Fibroblast of the aortic adventitia (primary cell): Measurements from ENCODE around the gene ABI3. TPM values are rescaled to one million over a fixed set of nuclear protein-coding genes. Genes with fewer than 3 reads are reported as not detected.
A peak's percentile ranks its signal among the peaks of the same experiment; 100 is the strongest.

Experiments used
- DNase-seq: peaks from one replicate; pipeline ENCODE4 v3.0.0-alpha.2; 2010; ENCODE audit warnings: low read depth
- H3K4me3 ChIP-seq: 2 replicates; pipeline ENCODE4 v1.5.1; 2011; ENCODE audit warnings: low read depth, mild to moderate bottlenecking, control low read depth, low read length, moderate library complexity
- total RNA-seq: library from RNA; depleted of rRNA; stranded (reverse); fragments of >200 nt; gene quantifications from 2 replicates; pipeline ENCODE4 v1.2.3, GENCODE V29; 2012; ENCODE audit warnings: low replicate concordance
- TF ChIP-seq, protein P1 (sequence below): IDR thresholded peaks from 2 replicates; pipeline ENCODE4 v1.5.1; 2011; ENCODE audit warnings: mild to moderate bottlenecking, low read length, control low read depth, inconsistent platforms; ENCODE audit not compliant: insufficient read depth

The ABI3 gene
- total RNA-seq, 1 donor: 0.18 TPM

DNA sequence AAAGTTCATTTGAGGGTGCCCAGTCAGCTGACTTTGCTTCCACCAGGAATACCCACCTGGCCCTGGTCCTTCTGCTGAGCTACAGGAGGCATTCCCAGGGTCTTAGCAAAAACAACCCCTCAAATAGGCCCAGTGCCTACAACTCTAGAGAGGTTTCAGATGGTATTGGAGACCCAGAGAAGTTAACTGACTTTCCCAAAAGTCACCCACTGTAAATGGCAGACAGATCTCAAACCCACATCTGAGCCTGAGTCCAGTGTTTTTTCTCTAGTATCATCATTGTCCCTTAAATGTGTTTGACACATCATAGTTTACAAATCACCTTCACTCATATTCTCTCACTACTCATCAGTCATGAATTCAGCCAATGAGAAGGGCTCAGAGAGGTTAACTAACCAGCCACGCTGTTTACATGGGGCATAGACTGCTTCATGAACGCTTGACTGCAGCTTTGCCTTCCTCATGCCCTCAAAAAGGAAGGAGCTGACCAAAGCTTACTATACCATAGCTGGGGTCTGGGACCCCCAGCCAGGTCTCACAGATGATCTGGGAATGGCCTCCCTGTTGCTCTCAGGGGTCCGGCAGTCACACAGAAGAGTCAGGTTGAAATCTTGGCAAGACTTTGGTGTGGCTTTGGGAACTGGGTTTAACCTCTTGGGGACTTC lies 16.4 kb downstream of the ABI3 start:
- DNase-seq: no peak
- no peak overlapping the region for H3K4me3 ChIP-seq
- TF ChIP-seq, protein P1, sequence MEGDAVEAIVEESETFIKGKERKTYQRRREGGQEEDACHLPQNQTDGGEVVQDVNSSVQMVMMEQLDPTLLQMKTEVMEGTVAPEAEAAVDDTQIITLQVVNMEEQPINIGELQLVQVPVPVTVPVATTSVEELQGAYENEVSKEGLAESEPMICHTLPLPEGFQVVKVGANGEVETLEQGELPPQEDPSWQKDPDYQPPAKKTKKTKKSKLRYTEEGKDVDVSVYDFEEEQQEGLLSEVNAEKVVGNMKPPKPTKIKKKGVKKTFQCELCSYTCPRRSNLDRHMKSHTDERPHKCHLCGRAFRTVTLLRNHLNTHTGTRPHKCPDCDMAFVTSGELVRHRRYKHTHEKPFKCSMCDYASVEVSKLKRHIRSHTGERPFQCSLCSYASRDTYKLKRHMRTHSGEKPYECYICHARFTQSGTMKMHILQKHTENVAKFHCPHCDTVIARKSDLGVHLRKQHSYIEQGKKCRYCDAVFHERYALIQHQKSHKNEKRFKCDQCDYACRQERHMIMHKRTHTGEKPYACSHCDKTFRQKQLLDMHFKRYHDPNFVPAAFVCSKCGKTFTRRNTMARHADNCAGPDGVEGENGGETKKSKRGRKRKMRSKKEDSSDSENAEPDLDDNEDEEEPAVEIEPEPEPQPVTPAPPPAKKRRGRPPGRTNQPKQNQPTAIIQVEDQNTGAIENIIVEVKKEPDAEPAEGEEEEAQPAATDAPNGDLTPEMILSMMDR: no peak

DNA sequence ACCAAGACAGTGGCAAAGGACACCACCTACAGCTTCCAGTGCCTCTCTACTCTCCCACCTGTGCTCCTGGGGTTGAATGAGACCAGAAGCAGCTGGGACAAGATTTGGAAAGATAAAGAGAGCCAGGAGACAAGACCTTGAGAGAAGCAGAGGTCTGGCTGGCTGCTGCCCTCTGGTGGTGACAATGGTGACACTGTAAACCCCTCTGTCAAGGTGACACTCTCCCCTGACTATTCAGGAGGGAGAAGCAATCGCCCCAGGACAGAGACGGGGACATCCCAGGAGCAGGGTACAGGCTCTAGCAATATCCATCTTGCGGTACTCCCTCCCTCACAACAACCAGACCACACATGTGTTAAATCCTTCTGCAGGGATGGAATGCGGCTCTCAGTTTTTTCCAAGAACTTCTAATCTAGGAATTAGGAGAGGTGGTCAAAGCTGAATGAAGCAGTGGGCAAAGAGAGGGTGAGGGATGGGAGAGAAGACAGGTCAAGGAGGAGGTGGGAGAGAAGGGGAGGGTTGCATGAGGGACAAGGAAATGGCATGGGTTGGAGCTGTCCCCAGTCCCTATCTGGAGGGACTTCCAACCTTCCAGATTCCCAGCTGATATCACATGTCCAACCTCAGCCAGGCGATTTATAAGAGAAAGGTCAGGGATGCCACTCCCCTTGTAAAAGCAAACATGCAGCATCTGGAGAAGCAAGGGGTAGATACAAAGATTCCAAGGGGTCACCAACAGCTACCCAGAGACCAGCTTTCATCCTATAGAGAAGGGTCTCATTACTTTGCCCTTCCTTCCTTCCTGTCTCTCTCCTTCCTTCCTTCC lies 17.1 kb downstream of the ABI3 start:
- no peak overlapping the region for H3K4me3 ChIP-seq
- TF ChIP-seq, protein P1: peak; percentile 86
- peak; percentile 71 for DNase-seq

DNA sequence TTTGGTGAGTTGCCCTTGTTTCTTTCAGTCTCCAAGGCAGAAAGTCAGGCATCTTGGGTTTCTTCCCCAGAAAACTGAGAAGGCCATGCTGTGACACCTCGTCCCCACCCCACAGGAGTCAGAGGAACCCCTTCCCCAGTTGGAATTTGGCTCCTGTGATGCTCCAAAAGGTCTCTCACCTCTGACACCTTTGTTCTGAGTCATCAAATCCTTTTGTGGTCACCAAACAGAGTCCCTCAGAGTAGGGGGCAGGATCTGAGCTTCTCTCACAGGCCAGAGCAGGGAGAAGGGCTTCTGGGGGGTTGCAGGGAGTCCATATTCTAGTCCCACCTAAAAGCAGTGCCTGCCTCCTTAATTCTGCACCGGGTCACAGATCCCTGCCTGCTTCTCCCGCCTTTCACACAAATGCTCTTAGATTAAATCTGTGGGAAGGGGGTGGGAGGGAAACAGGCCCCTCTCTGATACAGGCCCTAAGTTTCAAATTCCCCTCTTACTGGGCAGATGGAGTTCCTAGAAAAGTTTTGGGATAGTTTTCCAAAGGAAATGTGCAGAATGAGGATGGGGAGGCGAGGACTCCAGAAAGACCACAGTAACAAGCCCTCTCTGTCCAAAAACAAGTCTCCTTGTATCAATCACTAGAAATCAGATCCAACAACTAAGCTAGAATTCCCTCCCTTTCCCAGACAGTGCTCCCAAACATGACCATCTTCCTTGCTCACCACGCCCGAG lies 18.7 kb downstream of the ABI3 start:
- no peak for DNase-seq
- H3K4me3 ChIP-seq: no peak overlapping the region
- TF ChIP-seq, protein P1: no peak

- no peak for DNase-seq
- peak overlapping the region; percentile 77 for H3K4me3 ChIP-seq
- TF ChIP-seq, protein P1: no peak
These were observed 19.5 kb downstream of the ABI3 start for GRCh38 chr17:49229805-49230600.

DNA sequence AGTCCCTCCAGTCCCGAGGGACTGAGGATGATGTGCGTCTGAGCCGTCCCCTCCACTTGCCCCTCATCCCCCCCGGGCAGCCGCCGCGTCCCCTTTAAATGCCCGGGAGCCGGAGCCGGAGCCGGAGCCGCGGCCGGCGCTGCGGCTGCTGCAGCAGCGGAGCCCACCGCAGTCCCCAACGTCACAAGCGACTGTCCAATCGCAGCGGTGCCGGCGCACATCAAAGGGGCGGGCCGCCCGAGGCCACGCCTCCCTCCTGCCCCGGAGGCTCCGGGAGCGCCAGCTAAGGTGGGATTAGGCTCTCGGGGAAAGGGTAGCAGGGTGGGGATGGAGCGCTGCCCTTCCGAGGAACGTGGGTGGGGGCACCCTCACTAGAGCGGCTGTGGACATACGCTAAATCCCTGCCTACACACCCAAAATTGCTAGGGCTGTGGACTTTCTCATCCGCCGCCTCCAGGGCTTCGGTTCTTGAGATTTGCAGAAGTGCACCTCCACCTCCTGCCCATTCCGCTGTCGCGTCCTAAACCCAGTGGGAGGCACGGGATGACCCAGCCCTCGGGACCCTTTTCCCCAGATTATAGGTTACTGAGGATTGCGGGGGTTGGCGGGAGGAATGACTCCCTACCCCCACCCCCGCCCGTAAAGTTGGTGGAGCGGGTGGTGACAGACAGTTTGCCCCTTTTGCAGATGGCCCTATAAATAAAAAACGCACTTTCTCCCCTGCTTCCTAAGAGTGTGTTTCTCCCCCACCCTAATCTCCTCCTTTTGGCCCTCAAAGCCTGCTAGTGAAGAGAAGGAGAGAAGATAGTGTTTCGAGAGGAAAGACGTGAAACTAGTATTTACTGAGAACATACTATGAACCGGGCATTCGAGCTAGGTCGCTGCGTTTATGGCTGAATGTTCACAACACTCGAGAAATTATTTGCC lies 20.4 kb downstream of the ABI3 start, which contains the start of gene PHOSPHO1:
Gene PHOSPHO1 (minus strand): TSS at position 152 of the 927 bp plus-strand sequence. CDS start 4,096 bp downstream, outside the sequence.
- peak; percentile 72 for DNase-seq
- TF ChIP-seq, protein P1: no peak
- peak within 1 kb of the TSS; percentile 77 for H3K4me3 ChIP-seq
